ENCODE results near the gene FPR3.

Gene FPR3

GRCh38 chr19:51807111-51807701, 12.2 kb downstream of the FPR3 start:
- DNase-seq (ENCODE audit: low read depth), result no peak

- DNase-seq (ENCODE audit: low read depth), result no peak
Observed at GRCh38 chr19:51807925-51808324, 13.0 kb downstream of the FPR3 start.

GRCh38 chr19:51808333-51808986, 13.5 kb downstream of the FPR3 start:
- DNase-seq (ENCODE audit: low read depth), result no peak

GRCh38 chr19:51809787-51810186, 14.8 kb downstream of the FPR3 start:
- DNase-seq (ENCODE audit: low read depth), result no peak

GRCh38 chr19:51810223-51810622, 15.3 kb downstream of the FPR3 start:
- no peak for DNase-seq (ENCODE audit: low read depth)

GRCh38 chr19:51811344-51811743, 16.4 kb downstream of the FPR3 start:
- no peak for DNase-seq (ENCODE audit: low read depth)

GRCh38 chr19:51815043-51815442, 20.1 kb downstream of the FPR3 start:
- no peak for DNase-seq (ENCODE audit: low read depth)

- DNase-seq (ENCODE audit: low read depth), result no peak
Observed at GRCh38 chr19:51816711-51817110, 21.8 kb downstream of the FPR3 start.

- no peak for DNase-seq (ENCODE audit: low read depth)
Observed at GRCh38 chr19:51820011-51820410, 25.1 kb downstream of the FPR3 start.

GRCh38 chr19:51820831-51821446, 26.0 kb downstream of the FPR3 start:
- DNase-seq (ENCODE audit: low read depth), result no peak

GRCh38 chr19:51821456-51821855, 26.5 kb downstream of the FPR3 start:
- DNase-seq (ENCODE audit: low read depth), result no peak

GRCh38 chr19:51821921-51822320, 27.0 kb downstream of the FPR3 start:
- no peak for DNase-seq (ENCODE audit: low read depth)

- DNase-seq (ENCODE audit: low read depth), result no peak
Observed at GRCh38 chr19:51822325-51822724, 27.4 kb downstream of the FPR3 start.

- DNase-seq (ENCODE audit: low read depth), result no peak
Observed at GRCh38 chr19:51822946-51823345, 28.0 kb downstream of the FPR3 start.

GRCh38 chr19:51824281-51825005, 29.5 kb downstream of the FPR3 start:
- DNase-seq (ENCODE audit: low read depth), result no peak

GRCh38 chr19:51830274-51830673, 35.3 kb downstream of the FPR3 start:
- no peak for DNase-seq (ENCODE audit: low read depth)

- DNase-seq (ENCODE audit: low read depth), result no peak
Observed at GRCh38 chr19:51837145-51837544, 42.2 kb downstream of the FPR3 start.

- DNase-seq (ENCODE audit: low read depth), result no peak
Observed at GRCh38 chr19:51861870-51862622, 67.1 kb downstream of the FPR3 start.

GRCh38 chr19:51873097-51873496, 78.1 kb downstream of the FPR3 start:
- no peak for DNase-seq (ENCODE audit: low read depth)
